Glutamatergic neuron (in vitro differentiated cells): ENCODE results near the gene SRSF6. TPM values are rescaled to one million over a fixed set of nuclear protein-coding genes. Genes with fewer than 3 reads are reported as not detected.

Experiments
- DNase-seq: peaks from one replicate; pipeline ENCODE4 v3.0.0; 2022
- H3K27ac Mint-ChIP-seq: one replicate; pipeline ENCODE4 v1.8.0; 2020; ENCODE audit warnings: mild to moderate bottlenecking, mixed read lengths, inconsistent platforms; ENCODE audit not compliant: unreplicated experiment
- H3K27me3 Mint-ChIP-seq: one replicate; pipeline ENCODE4 v1.8.0; 2020; ENCODE audit warnings: mild to moderate bottlenecking, moderate library complexity, mixed read lengths, inconsistent platforms; ENCODE audit not compliant: unreplicated experiment
- H3K36me3 Mint-ChIP-seq: one replicate; pipeline ENCODE4 v1.8.0; 2020; ENCODE audit warnings: mild to moderate bottlenecking, mixed read lengths, inconsistent platforms; ENCODE audit not compliant: unreplicated experiment
- H3K4me1 Mint-ChIP-seq: one replicate; pipeline ENCODE4 v1.8.0; 2020; ENCODE audit warnings: mild to moderate bottlenecking, low read depth, mixed read lengths, inconsistent platforms; ENCODE audit not compliant: unreplicated experiment
- H3K4me3 Mint-ChIP-seq: one replicate; pipeline ENCODE4 v1.8.0; 2020; ENCODE audit warnings: mild to moderate bottlenecking, mixed read lengths, inconsistent platforms; ENCODE audit not compliant: unreplicated experiment
- H3K9me3 Mint-ChIP-seq: one replicate; pipeline ENCODE4 v1.8.0; 2020; ENCODE audit warnings: mild to moderate bottlenecking, moderate library complexity, mixed read lengths, inconsistent platforms; ENCODE audit not compliant: unreplicated experiment
- total RNA-seq: library from RNA; stranded (reverse); fragmentation: NEBNext Ultra II Directional; extraction: Animal tissue kit (Norgen Biotek cat#: 25700); gene quantifications from one replicate; pipeline ENCODE4 v1.2.1, GENCODE V29; 2021; ENCODE audit not compliant: unreplicated experiment
- TF ChIP-seq, protein P1 (sequence below): fragments of 200-600 bp; sonication (generic); IDR thresholded peaks from one replicate; pipeline ENCODE4 v1.5.0; 2021; ENCODE audit not compliant: partially characterized antibody, unreplicated experiment

SRSF6 gene
- total RNA-seq, 1 donor from 2014 or later, result 161 TPM

DNA sequence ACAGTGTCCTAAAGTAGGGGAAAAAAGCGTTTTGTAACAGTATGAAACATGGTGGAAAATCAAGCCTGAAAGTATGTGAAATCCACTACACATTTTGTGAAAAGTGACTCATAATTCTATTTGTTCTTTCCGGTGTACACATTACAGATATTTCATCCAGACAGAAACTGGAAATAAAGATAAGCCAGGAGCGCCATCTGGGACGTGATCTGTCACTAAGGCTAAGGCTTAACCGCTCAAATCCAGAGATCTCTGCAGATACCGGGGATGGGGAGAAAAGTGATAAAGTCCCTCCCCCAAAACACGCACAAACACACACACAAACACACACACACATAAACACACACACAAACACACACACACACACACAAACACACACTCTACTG is 26.6 kb upstream of the SRSF6 start:
- Mint-ChIP-seq H3K4me3 (no peak overlapping the region), H3K27ac (no peak overlapping the region), H3K36me3 (no peaks in the 10 kb centered on the region), H3K4me1 (no peaks in the 10 kb centered on the region), H3K9me3 (no peaks in the 10 kb centered on the region), H3K27me3 (peaks cover 3% of the 10 kb centered on the region)
- DNase-seq, result no peak
- TF ChIP-seq, protein P1, sequence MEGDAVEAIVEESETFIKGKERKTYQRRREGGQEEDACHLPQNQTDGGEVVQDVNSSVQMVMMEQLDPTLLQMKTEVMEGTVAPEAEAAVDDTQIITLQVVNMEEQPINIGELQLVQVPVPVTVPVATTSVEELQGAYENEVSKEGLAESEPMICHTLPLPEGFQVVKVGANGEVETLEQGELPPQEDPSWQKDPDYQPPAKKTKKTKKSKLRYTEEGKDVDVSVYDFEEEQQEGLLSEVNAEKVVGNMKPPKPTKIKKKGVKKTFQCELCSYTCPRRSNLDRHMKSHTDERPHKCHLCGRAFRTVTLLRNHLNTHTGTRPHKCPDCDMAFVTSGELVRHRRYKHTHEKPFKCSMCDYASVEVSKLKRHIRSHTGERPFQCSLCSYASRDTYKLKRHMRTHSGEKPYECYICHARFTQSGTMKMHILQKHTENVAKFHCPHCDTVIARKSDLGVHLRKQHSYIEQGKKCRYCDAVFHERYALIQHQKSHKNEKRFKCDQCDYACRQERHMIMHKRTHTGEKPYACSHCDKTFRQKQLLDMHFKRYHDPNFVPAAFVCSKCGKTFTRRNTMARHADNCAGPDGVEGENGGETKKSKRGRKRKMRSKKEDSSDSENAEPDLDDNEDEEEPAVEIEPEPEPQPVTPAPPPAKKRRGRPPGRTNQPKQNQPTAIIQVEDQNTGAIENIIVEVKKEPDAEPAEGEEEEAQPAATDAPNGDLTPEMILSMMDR, result no peak

DNA sequence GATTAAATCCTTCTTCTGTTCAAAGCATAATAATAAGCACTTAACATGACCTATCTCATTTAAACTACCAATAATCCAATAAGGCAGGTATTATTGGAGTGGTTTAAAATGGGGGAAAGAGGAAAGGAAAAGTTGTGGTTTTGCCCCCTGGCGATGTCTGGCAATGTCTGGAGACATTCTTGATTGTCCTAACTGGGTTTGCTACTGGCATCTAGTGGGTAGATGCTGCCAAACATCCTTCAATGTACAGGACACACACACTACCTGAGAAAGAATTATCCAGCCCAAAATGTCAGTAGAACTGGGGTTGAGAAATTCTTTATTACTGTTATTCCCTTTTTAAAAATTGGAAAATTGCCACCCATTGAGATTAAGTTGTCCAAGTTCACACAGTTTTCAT is 25.2 kb upstream of the SRSF6 start:
- Mint-ChIP-seq H3K27me3 (peaks cover 3% of the 10 kb centered on the region), H3K4me3 (no peak overlapping the region), H3K36me3 (no peaks in the 10 kb centered on the region), H3K4me1 (no peaks in the 10 kb centered on the region), H3K27ac (no peak overlapping the region), H3K9me3 (no peaks in the 10 kb centered on the region)
- DNase-seq, result no peak
- TF ChIP-seq, protein P1, result no peak

DNA sequence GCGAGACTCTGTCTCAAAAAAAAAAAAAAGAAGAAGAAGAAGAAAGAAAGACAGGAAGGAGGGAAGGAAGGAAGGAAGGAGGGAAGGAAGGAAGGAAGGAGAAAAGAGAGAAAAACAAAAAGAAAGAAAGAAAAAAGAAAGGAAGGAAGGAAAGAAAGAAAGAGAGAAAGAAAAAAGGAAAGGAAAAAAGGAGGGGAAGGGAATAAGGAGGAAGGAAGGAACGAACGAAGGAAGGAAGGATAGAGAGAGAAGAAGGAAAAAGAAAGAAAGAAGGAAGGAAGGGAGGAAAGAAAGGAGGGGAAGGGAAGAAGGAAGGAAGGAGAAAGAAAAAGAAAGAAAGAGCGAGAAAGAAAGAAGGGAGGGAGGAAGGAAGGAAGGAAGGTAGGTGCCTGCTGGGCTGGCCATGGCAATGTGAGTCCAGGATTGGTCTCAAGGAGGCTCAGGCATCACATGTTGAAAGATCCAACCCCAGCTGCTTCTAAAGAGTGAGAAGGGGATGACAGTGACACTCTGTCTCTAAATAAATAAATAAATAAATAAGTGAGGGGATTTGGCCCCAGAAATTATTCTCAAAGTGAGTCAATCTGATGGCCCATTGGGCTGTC is 24.3 kb upstream of the SRSF6 start:
- Mint-ChIP-seq H3K4me1 (no peaks in the 10 kb centered on the region), H3K27me3 (peaks cover 3% of the 10 kb centered on the region), H3K4me3 (no peak overlapping the region), H3K36me3 (no peaks in the 10 kb centered on the region), H3K9me3 (no peaks in the 10 kb centered on the region), H3K27ac (no peak overlapping the region)
- no peak for DNase-seq
- TF ChIP-seq, protein P1, result no peak

DNA sequence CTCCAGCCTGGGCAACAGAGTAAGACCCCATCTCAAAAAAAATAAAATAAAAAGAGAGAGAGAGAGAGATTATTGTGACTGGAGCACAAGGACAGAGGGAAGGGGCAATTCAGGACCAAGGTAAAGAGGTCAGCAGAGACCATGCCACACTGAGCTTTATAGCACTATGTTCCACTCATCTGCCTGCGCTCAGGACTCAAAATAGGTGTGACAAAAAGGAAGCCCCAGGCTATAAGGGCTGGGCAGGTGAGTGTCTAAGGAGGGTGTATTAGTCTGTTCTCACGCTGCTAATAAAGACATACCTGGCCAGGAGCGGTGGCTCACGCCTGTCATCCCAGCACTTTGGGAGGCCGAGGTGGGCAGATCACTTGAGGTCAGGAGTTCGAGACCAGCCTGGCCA is 23.1 kb upstream of the SRSF6 start:
- no peak for DNase-seq
- no peaks in the 10 kb centered on the region for H3K4me1 Mint-ChIP-seq
- H3K9me3 Mint-ChIP-seq, result no peaks in the 10 kb centered on the region
- no peaks in the 10 kb centered on the region for H3K36me3 Mint-ChIP-seq
- TF ChIP-seq, protein P1, result no peak
- no peak overlapping the region for H3K4me3 Mint-ChIP-seq
- peaks cover 3% of the 10 kb centered on the region for H3K27me3 Mint-ChIP-seq
- H3K27ac Mint-ChIP-seq, result no peak overlapping the region

DNA sequence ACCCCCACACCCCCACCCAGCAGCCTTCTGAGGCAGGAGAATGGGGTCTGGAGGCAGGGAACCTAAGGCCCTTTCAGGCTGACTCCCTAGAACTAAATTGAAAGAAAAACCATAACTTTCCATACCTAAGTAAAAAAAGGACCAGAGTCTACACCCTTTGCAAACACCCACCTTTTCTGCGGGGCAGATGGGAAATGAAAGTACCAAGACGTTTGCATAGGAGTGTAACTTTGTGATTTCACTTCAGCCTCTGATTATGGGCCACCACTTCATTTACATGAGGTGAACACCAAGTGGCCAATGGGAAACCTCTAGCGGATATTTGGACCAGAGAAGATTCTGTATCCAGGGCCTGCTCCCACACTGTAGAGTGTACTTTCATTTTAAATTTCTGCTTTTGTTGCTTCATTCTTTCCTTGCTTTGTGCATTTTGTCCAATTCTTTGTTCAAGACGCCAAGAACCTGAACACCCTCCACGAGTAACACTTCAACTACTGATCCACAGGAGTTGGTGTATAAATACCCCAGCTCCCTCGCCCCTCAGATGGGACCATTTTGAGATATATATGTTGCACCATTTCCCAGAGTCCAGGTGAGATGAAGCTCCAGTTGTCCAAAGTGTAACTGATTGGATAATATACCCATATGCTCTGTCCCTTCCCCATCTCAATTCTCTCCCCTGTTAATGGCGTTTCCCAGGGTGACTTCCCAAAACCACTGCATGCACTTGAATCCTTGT is 18.9 kb upstream of the SRSF6 start:
- H3K27me3 Mint-ChIP-seq, result peaks cover 3% of the 10 kb centered on the region
- no peaks in the 10 kb centered on the region for H3K9me3 Mint-ChIP-seq
- TF ChIP-seq, protein P1, result no peak
- no peak for DNase-seq
- H3K4me3 Mint-ChIP-seq, result no peak overlapping the region
- H3K4me1 Mint-ChIP-seq, result no peaks in the 10 kb centered on the region
- H3K27ac Mint-ChIP-seq, result no peak overlapping the region
- no peaks in the 10 kb centered on the region for H3K36me3 Mint-ChIP-seq
